Measurements from ENCODE around the gene RPS6KA4.
A peak's percentile ranks its signal among the peaks of the same experiment; 100 is the strongest.

RPS6KA4 gene

DNA sequence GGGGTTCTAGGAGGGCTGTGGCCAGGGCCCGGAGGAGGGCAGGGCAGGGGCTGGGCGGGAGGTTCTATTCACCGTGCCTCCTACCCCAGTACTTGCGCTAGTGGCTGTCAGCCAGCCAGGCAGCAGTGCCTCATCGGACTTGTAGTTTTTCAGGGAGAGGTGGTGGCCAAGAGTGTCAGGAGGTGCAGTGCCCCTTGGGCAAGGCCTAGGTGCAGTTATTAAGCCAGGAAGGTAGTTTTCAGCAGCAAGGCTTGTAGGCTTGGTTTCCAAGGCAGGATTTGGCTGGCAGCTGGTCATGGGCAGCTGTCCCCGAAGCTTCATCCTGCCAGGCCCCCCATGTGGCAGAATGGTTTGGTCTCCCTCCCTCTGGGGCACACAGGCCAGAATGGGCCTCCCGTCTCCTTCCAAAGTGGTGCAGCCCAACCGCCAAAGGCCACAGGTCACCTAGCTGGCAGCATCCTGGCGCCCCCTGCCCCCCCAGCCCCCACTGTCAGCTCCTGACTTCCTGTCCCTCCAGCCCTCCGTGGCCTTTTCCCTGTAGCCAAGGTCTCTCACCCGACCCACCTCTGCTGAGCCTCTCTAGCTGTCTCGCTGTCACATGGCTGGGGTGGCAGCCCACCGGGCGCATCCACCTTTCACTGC is 10.5 kb upstream of the RPS6KA4 start:
- no peak for DNase-seq (ENCODE audit: low spot score)

GRCh38 chr11:64349025-64349387 is 10.0 kb upstream of the RPS6KA4 start:
- DNase-seq (ENCODE audit: low spot score) = no peak

DNA sequence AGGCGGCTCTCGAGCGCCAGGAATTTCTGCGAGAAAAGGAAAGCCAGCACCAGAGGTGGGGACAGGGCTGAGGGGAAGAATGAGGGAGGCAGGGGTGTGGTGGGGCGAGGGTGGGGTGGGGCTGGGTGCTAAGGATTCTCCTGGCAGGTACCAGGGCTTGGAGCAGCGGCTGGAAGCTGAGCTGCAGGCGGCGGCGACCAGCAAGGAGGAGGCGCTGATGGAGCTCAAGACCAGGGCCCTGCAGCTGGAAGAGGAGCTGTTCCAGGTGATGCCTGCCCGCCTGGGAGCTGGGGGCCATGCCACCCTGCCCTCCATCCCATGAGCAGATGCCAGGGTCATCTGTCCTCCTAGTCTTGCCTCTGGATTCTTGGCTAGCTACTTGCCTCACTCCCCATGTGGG is 9.6 kb upstream of the RPS6KA4 start:
- no peak for DNase-seq (ENCODE audit: low spot score)

- no peak for DNase-seq (ENCODE audit: low spot score)
These were observed 7.8 kb upstream of the RPS6KA4 start for GRCh38 chr11:64351136-64351631.

- DNase-seq (ENCODE audit: low spot score) = no peak
These were observed 6.6 kb upstream of the RPS6KA4 start for GRCh38 chr11:64352099-64352994.

DNA sequence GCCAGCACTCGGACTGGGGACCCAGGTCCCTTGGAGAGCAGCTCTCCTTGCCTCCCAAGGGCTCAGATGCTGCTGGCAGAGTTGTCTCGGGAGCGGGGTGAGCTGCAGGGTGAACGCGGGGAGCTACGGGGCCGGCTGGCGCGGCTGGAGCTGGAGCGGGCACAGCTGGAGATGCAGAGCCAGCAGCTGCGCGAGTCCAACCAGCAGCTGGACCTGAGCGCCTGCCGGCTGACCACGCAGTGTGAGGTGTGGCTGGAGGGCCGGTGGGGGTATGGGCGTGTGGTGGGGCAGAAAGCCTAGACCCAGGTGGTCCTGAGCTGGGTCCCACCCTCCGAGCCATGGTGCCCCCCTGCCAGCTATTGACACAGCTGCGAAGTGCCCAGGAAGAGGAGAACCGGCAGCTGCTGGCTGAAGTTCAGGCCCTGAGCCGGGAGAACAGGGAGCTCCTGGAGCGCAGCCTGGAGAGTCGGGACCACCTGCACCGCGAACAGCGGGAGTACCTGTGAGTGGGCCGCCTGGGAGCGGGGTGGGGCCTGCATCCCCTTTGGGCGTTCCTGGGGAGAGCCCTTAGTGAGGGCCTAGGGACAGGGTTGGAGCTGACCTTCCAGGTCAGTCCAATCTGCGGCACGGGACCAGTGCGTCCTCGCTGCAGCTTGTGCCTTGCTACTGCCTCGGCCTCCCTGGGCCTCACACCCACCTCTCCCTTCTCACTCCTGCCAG is 5.8 kb upstream of the RPS6KA4 start:
- DNase-seq (ENCODE audit: low spot score) = no peak

- DNase-seq (ENCODE audit: low spot score) = no peak
These were observed 5.1 kb upstream of the RPS6KA4 start for GRCh38 chr11:64353715-64354506.

GRCh38 chr11:64355078-64355940 is 3.7 kb upstream of the RPS6KA4 start:
- peak; percentile 28 for DNase-seq (ENCODE audit: low spot score)

- no peak for DNase-seq (ENCODE audit: low spot score)
These were observed 2.2 kb upstream of the RPS6KA4 start for GRCh38 chr11:64356498-64357411.

DNA sequence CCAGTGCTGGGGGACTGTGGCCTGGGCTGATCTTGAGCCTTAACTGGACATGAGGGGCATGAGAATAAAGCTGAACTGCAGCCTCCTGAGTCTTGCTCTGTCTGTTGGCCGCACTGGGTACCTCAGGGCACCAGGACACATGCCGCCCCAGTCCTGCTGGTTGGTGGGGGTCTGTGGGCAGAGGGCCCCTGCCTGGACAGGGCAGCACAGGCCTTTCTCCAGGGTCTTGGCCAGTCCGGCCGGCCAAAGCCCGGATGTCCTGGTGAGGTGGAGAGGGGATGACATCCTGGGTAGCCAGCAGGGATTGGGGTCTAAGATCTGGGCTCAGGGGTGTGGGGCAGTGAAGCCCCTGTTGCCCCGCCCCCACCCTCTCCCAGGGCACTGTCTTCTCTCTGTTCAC is 1.5 kb upstream of the RPS6KA4 start:
- DNase-seq (ENCODE audit: low spot score) = no peak

DNA sequence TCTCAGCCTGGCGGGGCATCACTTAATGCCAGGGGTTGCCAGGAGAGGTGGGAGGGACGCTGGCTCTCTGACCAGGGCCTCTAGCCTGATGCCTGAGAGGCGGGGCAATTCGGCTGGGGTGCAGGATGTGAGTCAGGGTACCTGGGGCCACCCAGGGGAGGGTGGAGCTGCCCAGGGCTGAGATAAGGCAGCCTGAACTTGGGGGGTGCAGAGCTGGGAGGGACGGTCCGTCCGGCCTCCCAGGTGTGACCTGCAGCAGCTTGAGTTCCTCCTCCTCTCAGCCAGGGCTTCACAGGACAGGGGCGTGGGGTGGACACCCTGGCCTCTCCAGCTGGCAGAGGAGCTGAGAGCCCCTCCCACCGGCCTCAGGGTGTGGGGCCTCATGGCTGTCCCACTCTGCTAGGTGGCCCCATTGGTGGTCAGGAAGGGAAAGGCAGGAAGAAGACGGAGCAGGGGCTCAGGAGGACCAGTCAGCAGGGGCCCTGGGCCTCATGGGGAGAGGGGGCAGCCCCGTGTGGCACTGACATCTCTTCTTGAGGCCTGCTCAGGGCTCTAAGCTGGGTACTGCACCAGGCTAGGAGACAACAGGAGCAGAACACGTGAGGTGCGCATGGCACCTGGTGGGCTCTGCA is 942 bp upstream of the RPS6KA4 start:
- DNase-seq (ENCODE audit: low spot score) = peak; percentile 32

DNA sequence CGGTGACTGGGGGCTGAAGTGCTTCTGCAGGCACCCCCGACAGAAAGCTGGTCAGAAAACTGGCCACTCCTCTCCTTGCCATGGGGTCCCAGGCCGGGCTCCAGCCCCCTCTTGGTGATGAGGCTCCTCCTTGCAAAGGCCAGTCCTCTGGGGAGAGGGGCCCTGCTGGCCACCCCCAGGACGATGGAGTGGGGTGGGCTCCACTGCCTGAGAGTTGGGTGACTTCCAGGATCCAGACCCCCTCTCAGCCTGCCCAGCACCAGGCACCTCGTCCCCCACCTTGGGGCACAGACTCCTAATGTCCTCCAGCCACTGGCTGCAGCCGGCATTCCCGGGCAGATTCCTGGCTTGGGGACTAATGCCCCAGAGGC is 441 bp upstream of the RPS6KA4 start:
- DNase-seq (ENCODE audit: low spot score) = no peak

GRCh38 chr11:64359712-64360445 is 917 bp downstream of the RPS6KA4 start:
- no peak for DNase-seq (ENCODE audit: low spot score)

DNA sequence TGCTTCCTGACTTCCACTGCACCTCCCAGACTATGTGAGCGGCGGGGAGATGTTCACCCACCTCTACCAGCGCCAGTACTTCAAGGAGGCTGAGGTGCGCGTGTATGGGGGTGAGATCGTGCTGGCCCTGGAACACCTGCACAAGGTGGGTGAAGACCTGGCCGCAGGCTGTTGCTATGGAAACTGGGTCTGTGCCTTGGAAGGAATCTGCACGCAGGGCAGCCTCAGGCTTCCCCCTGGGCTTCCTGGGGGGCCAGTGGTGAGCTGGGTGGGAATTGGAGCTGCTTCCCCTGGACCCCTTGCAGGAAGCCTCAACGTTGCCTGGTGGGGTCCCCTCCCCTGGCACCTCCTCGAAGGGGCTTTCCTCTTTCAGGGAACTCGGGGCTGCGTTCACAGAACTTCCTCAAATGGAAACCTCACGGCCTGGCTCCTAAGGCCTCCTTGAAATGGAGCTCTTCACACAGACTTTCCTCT is 1.5 kb downstream of the RPS6KA4 start:
- DNase-seq (ENCODE audit: low spot score) = no peak

DNA sequence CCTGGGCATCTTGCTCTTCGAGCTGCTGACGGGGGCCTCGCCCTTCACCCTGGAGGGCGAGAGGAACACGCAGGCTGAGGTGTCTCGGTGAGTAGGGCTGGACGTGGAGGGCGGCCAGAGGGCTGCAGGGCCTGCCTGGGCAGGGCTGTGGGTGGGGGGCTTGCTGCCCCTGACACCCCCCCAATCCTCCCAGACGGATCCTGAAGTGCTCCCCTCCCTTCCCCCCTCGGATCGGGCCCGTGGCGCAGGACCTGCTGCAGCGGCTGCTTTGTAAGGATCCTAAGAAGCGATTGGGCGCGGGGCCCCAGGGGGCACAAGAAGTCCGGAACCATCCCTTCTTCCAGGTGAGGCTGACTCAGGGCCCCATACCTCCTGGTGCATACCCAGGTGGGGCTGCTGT is 2.7 kb downstream of the RPS6KA4 start:
- DNase-seq (ENCODE audit: low spot score) = no peak

DNA sequence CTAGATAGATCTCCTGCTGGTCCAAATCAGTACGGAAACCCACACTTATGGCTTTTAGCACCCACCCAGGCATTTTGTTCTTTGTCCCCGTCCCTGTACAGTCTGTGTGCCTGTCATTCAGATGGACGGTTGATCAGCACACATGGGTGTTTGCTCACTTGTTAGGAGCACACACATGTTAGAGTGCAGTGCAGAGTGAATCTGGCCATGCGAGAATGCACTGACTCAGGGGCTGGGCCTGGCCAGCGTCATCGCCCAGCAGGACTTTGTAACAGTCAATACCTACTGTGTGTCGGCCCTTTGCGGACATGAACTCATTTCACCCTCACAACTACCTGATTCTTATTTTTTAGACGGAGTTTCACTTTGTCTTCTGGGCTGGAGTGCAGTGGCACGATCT is 3.4 kb downstream of the RPS6KA4 start:
- no peak for DNase-seq (ENCODE audit: low spot score)

GRCh38 chr11:64364435-64364834 is 5.5 kb downstream of the RPS6KA4 start:
- DNase-seq (ENCODE audit: low spot score) = no peak

DNA sequence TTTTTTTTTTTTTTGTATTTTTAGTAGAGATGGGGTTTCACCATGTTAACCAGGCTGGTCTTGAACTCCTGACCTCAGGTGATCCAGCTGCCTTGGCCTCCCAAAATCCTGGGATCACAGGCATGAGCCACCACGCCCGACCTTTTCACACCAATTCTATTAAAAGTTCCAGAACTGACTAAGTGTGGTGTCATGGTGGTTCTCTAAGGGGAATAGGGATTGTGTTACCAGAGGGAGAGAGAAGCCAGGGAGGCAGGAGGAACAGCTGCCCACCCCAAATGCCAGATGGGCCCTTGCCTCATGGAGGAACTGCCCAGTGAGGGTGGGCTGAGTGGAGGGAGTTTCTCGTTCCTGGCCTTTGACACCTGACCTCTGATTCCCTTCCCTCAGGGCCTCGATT is 5.9 kb downstream of the RPS6KA4 start:
- no peak for DNase-seq (ENCODE audit: low spot score)

- no peak for DNase-seq (ENCODE audit: low spot score)
These were observed 7.8 kb downstream of the RPS6KA4 start for GRCh38 chr11:64366751-64367150.

Data from CD4-positive, alpha-beta T cell treated with Interleukin-6 at 100 ng/mL for 8 hours (primary cell).